EL (cell line): ENCODE data around the gene MUSK.
A peak's percentile ranks its signal among the peaks of the same experiment; 100 is the strongest.
"Not testable (repeated sequence)": the region's sequence is repeated elsewhere in the genome, so short reads cannot be mapped to it uniquely, and the experiment has no call there.

Experiments used
- DNase-seq: peaks from one replicate; pipeline ENCODE4 v3.0.0-alpha.2; 2016

MUSK gene

GRCh38 chr9:110763568-110763967 is 95.0 kb downstream of the MUSK start:
- DNase-seq: no peak

DNA sequence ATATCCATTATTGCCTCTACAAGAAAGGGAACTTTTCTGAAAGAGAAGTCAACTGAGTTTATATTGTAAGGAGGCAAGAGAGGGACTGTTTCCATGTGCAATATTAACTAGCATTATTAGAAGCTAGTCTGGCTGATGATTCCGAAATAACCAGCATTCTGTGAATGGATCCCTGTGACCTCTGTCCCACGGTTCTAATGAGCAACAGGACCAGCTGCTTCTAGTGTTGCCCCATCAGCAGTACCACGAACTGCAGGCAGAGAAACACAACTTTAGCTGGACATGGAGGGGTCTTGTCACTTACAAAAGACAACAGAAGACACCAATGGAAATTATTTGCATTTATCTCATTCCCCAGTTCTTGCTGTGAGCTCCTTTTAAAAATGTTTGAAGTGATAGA is 95.4 kb downstream of the MUSK start:
- DNase-seq: no peak

DNA sequence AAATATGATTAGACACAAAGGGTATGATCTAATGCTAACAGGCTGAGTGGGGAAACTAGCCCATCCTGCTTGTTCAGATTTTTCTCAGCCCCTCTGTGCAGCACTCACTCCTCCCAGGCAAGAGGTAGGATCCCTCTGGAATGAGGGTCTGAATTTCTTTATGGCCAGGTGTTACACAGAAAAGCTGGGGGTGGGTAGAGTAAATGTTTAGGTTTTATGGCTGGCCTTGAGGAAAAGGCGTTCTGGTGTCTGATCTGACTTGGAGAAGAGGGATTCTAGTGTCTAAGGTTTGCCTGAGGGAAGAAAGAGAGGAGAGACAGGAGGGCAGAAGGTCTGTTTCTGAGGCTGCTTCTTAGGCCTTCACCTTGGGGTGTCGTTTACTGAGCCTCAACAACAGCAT is 97.3 kb downstream of the MUSK start:
- no peak for DNase-seq

DNA sequence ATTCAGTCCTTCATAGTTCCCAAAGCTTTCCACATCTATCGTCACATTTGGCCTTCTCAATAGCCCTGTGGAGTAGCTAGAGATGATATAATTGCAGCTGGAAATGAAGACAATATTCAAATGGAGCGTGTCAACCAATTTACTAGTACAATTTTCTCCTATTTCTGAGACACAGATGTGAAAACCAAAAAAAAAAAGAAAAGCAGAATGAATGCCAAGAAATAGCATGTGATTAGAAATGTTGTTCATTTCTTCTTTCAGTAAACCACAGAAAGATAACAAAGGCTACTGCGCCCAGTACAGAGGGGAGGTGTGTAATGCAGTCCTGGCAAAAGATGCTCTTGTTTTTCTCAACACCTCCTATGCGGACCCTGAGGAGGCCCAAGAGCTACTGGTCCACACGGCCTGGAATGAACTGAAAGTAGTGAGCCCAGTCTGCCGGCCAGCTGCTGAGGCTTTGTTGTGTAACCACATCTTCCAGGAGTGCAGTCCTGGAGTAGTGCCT is 99.0 kb downstream of the MUSK start:
- DNase-seq: peak; percentile 39

GRCh38 chr9:110768886-110769285 is 100.3 kb downstream of the MUSK start:
- no peak for DNase-seq

DNA sequence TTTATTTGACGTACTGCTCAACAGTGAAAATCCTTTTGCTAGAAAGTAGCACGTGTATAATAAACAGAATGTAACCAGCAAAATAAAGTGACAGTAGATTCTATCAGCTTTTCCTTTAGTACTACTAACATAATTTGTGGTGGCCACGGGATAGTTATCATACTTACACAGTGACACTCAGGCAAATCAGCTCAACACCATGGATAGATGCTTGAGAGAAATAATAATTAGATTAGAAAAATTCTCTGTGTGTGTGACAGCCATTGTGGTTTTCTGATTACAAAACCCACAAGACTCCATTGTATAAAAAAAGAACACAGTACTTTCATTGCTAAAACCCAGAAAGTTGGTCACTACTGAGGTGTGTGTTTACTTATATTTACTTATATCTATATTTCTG is 101.1 kb downstream of the MUSK start:
- peak; percentile 69 for DNase-seq

DNA sequence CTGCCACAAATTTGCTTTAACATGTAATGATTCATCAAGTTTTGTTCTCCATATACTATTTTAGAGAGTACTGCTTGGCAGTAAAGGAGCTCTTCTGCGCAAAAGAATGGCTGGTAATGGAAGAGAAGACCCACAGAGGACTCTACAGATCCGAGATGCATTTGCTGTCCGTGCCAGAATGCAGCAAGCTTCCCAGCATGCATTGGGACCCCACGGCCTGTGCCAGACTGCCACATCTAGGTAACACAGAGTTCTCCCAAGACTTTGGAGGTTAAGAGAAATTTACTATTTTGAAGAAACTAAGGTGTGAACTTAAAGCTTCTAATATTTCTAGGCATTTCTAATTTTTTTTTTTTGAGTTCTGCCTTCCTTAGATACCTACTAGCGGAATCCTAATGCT is 107.1 kb downstream of the MUSK start:
- no peak for DNase-seq

GRCh38 chr9:110776221-110776620 is 107.6 kb downstream of the MUSK start:
- DNase-seq: no peak

- DNase-seq: peak; percentile 38
Measured at GRCh38 chr9:110777196-110777875, 108.7 kb downstream of the MUSK start.

GRCh38 chr9:110777876-110778215 is 109.3 kb downstream of the MUSK start:
- peak; percentile 37 for DNase-seq

DNA sequence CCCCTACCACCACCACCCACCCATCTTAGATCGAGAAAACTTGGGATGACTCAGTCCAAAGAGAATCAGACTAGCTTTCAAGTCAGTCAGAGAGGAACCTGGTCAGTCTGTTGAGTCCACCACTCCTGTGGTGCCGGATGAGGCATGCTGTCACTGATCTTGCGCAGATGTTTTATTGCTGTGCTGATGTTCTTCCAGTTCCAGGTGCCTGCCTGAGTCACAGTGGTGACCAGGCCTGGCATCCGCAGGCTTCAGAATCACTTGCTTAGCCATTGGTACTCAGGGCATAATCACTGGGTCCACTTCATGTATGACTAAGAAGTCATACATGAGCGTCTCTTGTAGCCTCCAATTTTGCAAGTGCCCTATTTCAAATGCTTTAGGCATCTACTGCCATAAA is 114.1 kb downstream of the MUSK start:
- DNase-seq: no peak

DNA sequence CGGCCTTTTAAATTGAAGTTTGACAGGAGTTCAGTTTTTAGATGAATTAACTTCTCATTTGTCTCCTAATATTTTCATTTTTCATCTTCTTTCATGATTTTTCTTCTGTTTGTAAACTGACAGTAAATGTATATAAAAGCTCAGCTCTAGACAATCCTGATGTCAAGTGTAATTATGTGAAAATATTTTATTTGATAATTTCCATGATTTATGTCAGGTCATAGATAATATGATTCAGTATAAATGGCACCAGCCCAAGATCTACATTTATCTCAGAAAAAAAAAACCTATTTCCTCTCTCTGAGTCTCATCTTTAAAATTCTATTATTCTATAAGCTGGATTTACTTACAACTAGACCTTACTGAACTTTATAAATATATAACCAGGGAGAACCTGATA is 115.7 kb downstream of the MUSK start:
- DNase-seq: no peak

GRCh38 chr9:110785166-110785565 is 116.6 kb downstream of the MUSK start:
- DNase-seq: no peak

GRCh38 chr9:110788396-110788795 is 119.8 kb downstream of the MUSK start:
- DNase-seq: not testable (repeated sequence)

DNA sequence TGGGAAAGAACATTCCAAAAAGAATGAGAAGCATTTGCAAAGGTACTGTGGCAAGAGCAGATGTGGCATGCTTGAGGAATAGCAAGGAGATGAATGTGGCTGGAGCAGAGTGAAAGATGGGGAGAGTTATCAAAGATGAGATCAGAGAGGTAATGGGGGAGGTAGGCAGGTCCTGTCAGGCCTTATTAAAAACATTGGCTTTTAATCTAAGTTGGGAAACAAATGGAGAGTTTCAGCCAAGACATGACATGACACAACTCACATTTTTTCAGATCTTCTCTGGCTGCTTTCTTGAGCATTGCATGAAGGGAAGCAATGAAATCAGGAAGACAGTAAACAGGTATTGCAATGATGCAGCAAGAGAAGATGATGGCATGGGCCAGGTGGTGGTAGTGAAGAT is 120.3 kb downstream of the MUSK start:
- DNase-seq: no peak

DNA sequence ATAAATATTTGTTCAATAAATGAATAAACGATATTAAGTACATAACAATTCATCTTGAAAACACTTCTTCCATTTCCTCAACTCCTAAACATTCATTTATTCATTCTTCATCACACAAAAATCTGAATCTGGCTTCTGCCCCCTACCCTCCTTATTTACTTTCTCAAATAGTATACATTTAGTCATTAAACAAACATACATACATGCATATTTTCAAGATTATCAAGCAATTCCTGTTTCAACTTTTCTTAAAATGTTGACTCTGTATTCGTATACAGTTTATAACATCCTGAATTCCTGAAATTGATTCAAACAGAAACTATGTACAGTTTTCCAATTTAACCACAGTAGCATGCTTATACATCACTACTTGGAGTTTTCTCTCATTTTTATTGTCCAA is 129.0 kb downstream of the MUSK start:
- peak; percentile 90 for DNase-seq

DNA sequence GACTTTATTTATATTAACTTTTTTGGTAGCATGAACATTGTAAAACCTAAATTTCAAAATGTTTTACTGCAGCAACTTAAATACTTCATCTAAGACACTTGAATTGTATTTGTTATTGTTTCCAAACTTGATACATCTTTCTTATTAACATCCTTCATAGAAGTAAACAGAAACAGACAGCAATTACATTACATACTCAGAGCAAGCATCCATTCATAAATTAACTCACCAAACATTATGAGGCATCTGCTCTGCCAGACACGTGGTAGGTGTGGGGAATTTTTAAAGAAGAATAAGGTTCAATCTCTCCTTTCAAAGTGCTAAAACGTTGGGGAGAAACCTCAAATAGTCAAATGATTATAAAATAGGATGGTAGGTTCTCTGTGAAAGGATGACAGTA is 130.8 kb downstream of the MUSK start:
- DNase-seq: no peak

DNA sequence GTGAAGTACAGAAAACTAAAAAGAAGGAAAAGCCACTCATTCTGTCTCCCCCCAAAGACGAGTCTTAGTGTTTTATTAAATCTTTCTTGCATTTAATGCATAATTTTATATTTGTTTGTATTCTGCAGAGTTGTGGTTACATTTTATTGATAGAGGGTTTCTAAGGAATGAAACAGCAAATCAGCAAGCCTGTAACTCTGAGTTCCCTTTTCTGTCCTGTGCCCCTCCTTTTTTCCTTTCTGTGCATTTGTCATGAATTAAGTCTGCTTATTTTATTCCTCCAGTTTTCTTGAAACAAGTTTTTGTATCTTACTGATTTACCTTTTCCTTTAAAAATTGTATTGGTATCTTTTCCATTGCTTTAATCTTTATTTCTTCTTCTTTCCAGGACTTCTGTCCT is 132.8 kb downstream of the MUSK start:
- no peak for DNase-seq

DNA sequence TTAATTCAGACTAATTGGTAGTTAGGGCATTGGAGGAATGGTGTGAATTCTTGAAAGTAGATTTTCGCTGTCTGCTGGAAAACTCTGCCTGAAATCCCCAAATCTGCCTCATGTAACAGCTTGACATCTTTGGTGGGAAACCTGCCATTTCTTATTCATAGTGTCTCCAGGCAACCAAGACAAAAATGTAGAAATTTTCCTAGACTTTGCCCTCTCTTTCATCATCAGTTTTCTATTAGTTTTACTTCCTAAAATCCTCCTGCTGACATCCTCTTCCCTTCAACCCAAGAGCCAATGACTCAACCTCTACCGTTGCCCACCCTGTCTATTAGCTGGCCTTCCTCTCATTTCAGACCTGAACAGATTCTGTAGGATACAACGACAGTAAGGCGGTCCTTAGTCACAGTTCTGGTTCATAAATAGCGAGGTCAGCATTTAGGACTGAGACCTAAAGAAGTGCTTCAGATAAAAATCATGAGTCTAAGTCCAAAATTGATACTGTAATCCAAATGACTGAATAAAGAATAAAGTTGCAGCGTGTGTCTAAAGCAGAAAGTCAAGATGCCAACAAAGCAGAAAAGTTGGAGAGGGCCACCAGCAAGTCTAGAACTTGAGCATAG is 133.9 kb downstream of the MUSK start:
- DNase-seq: peak; percentile 53

- DNase-seq: peak; percentile 51
Measured at GRCh38 chr9:110807956-110808598, 139.5 kb downstream of the MUSK start.

DNA sequence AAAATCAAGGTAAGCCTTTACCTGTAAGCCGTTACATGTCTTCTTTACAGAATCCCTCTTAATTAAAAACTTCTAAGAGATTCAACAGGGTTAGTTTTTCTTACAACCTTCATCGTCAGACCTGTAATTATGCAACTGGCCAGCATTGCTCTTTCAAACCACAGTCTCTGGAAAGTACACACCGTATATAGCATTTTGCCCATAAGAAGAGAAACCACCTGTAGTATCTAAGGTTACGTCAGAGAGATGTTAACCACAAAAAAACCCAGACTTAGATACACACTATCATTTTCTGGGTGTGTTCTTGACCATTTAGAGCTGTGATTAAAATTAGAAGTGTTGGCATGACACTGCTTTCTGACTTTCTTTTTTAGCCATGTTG is 140.0 kb downstream of the MUSK start:
- DNase-seq: no peak

DNA sequence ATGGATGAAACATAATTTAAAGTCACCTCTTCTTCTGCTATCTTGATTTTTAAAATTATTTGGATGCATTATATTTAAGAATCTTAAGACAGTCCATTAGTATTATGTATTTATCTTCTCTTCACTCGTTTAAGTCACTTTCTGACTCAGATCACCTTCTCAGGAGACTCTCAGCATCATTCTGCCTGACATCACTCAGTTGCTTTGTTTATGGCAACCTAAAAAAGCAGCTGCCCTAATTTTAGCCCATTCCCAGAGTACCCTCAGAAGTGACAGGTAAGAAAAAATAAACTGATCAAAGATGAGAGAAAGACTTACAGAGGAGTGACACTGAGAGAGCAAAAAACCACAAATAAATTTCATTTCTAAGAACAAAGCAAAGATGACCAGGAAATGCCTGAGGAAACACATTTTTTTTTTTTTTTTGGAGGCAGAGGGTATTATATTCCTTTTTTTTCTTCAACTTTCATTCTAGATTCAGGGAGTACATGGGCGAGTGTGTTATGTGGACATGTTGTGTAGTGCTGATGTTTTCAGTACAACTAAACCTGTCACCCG is 140.5 kb downstream of the MUSK start:
- DNase-seq: no peak

- no peak for DNase-seq
Measured at GRCh38 chr9:110810262-110810976, 141.8 kb downstream of the MUSK start.
